Mesendoderm (in vitro differentiated cells): ENCODE results near the gene CCL25.

ENCODE experiments used
- DNase-seq: peaks from one replicate; pipeline ENCODE4 v3.0.0; 2013
- H2AK5ac ChIP-seq: 2 replicates; pipeline ENCODE4 v1.6.1; 2013; ENCODE audit warnings: low read length, inconsistent platforms
- H2BK120ac ChIP-seq: 2 replicates; pipeline ENCODE4 v1.6.1; 2013; ENCODE audit warnings: low read depth, mild to moderate bottlenecking, low read length, moderate library complexity, mixed read lengths
- H2BK15ac ChIP-seq: replicated peaks from 2 replicates; pipeline ENCODE4 v1.6.1; 2013; ENCODE audit warnings: low read depth, mild to moderate bottlenecking, moderate library complexity
- H2BK5ac ChIP-seq: 2 replicates; pipeline ENCODE4 v1.6.1; 2013; ENCODE audit warnings: low read length, inconsistent platforms
- H3K18ac ChIP-seq: 2 replicates; pipeline ENCODE4 v1.6.1; 2013; ENCODE audit warnings: mild to moderate bottlenecking, low read length, mixed read lengths
- H3K23ac ChIP-seq: one replicate; pipeline ENCODE4 v1.6.1; 2013; ENCODE audit warnings: low read length
- H3K27ac ChIP-seq: 2 replicates; pipeline ENCODE4 v1.5.1; 2013; ENCODE audit warnings: low read depth, mild to moderate bottlenecking, inconsistent platforms, low read length, moderate library complexity
- H3K27me3 ChIP-seq: 2 replicates; pipeline ENCODE4 v1.6.1; 2013; ENCODE audit warnings: low read length, control low read depth, mild to moderate bottlenecking, inconsistent platforms; ENCODE audit not compliant: insufficient read depth, poor library complexity
- H3K36me3 ChIP-seq: 2 replicates; pipeline ENCODE4 v1.6.1; 2013; ENCODE audit warnings: low read length, inconsistent platforms; ENCODE audit not compliant: control insufficient read depth, insufficient read depth
- H3K4ac ChIP-seq: one replicate; pipeline ENCODE4 v1.6.1; 2013; ENCODE audit warnings: low read depth, mild to moderate bottlenecking, low read length, moderate library complexity
- H3K4me1 ChIP-seq: 2 replicates; pipeline ENCODE4 v1.6.1; 2013; ENCODE audit warnings: low read depth, low read length, inconsistent platforms; ENCODE audit not compliant: control insufficient read depth
- H3K4me2 ChIP-seq: 2 replicates; pipeline ENCODE4 v1.6.1; 2013; ENCODE audit warnings: low read length
- H3K4me3 ChIP-seq: 2 replicates; pipeline ENCODE4 v1.5.1; 2013; ENCODE audit warnings: mild to moderate bottlenecking, low read length
- H3K56ac ChIP-seq: one replicate; pipeline ENCODE4 v1.6.1; 2013; ENCODE audit warnings: low read length
- H3K79me1 ChIP-seq: 2 replicates; pipeline ENCODE4 v1.6.1; 2013; ENCODE audit warnings: low read length, inconsistent platforms
- H3K79me2 ChIP-seq: 2 replicates; pipeline ENCODE4 v1.6.1; 2013; ENCODE audit warnings: mild to moderate bottlenecking, low read length; ENCODE audit not compliant: control insufficient read depth, insufficient read depth
- H3K9ac ChIP-seq: 2 replicates; pipeline ENCODE4 v1.6.1; 2013; ENCODE audit warnings: low read length, inconsistent platforms
- H4K5ac ChIP-seq: one replicate; pipeline ENCODE4 v1.6.1; 2013; ENCODE audit warnings: low read length
- H4K8ac ChIP-seq: one replicate; pipeline ENCODE4 v1.6.1; 2013; ENCODE audit warnings: low read depth, mild to moderate bottlenecking, control low read depth, low read length, moderate library complexity
- WGBS: extraction: QIAGEN DNeasy Blood & Tissue Kit; methylation state at CpG from one replicate; pipeline ENCODE4 v1.1.7; 2013; ENCODE audit warnings: low lambda C conversion rate, missing lambda C conversion rate; ENCODE audit not compliant: insufficient coverage; ENCODE audit errors: extremely low coverage; 5-methylcytosine and 5-hydroxymethylcytosine counted together

Gene CCL25

DNA sequence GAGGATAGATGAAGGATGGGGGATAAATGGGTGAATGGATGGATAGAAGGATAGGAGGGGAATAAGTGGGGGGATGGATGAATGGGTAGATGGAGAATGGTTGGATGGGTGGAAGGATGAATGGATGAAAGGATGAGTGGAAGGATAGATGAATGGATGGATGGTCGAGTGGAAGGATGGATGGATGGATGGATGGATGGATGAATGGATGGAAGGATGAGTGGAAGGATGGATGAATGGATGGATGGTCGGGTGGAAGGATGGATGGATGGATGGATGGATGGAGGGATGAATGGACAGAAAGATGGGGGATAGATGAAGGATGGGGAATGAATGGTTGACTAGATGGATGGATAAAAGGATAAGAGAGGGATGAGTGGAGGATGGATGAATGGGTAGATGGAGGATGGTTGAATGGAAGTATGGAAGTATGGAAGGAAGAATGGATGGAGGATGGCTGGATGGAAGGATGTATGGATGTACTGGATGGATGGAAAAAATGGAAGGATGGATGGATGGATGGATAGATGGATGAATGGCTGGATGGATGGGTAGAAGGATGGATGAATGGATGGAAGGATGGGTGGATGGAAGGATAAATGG, 54.8 kb downstream of the CCL25 start:
- H3K79me2 ChIP-seq, result no peaks in the 10 kb centered on the region
- H4K8ac ChIP-seq, result no peak overlapping the region
- no peak overlapping the region for H3K18ac ChIP-seq
- WGBS, result 100% methylated on average over 2 of the region's 2 CpGs
- H3K27ac ChIP-seq, result no peak overlapping the region
- H3K79me1 ChIP-seq, result no peaks in the 10 kb centered on the region
- H2AK5ac ChIP-seq, result no peak overlapping the region
- no peak overlapping the region for H3K23ac ChIP-seq
- no peaks in the 10 kb centered on the region for H3K4me1 ChIP-seq
- H3K27me3 ChIP-seq, result no peaks in the 10 kb centered on the region
- no peak overlapping the region for H3K4me3 ChIP-seq
- H2BK15ac ChIP-seq, result no peak overlapping the region
- no peak overlapping the region for H3K4ac ChIP-seq
- H4K5ac ChIP-seq, result no peak overlapping the region
- no peak overlapping the region for H2BK5ac ChIP-seq
- no peak overlapping the region for H3K9ac ChIP-seq
- H3K4me2 ChIP-seq, result no peak overlapping the region
- H3K56ac ChIP-seq, result no peak overlapping the region
- DNase-seq, result no peak
- H2BK120ac ChIP-seq, result no peak overlapping the region
- H3K36me3 ChIP-seq, result peaks cover 16% of the 10 kb centered on the region

DNA sequence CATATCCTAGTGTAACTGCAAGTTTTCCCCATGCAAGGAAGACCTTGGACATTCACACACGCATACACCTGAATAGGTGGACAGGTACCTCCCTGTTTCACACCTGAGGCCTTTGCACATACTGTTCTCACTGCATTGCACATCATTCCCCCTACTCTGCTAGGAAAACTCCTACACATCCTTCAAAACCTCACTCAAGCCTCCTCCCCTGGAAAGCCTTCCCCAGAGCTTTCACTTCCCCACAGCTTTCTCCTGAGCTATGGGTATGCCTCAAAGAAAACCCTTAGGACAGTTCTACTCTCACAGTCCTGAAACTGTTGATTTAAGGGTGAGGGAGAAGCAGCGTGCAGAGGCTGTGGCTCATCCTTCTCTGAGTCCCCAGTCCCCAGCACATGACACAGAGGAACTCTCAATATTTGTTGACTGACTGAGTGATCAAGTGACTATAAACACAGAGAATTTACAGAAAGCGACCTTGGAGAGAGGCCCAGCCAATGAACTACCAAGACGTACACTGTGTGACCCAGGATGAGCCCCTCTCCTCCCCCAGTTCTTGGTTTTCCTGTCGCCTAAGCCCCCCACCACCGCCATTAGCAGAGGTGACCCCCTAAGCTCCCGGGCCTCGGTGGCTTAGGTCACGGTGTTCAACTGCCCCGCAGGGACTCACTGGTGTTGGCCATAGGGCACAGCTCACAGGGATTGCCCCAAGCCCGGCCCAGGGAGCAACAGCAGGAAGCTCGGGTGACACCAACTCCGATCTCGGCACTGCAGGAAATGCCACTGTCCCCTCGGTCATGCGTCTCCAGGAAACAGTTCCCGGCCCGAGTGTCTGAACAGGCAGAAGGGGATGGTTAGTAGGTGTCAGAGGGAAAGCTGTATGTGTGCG, 56.2 kb downstream of the CCL25 start:
- H4K8ac ChIP-seq, result no peak overlapping the region
- no peak overlapping the region for H4K5ac ChIP-seq
- H3K56ac ChIP-seq, result no peak overlapping the region
- H3K4ac ChIP-seq, result no peak overlapping the region
- no peak for DNase-seq
- no peak overlapping the region for H3K27ac ChIP-seq
- H3K4me2 ChIP-seq, result no peak overlapping the region
- H2AK5ac ChIP-seq, result no peak overlapping the region
- H2BK120ac ChIP-seq, result no peak overlapping the region
- no peak overlapping the region for H3K18ac ChIP-seq
- no peaks in the 10 kb centered on the region for H3K4me1 ChIP-seq
- peaks cover 12% of the 10 kb centered on the region for H3K36me3 ChIP-seq
- no peak overlapping the region for H2BK15ac ChIP-seq
- H3K9ac ChIP-seq, result no peak overlapping the region
- no peak overlapping the region for H3K23ac ChIP-seq
- H3K79me2 ChIP-seq, result no peaks in the 10 kb centered on the region
- H2BK5ac ChIP-seq, result no peak overlapping the region
- no peaks in the 10 kb centered on the region for H3K27me3 ChIP-seq
- no peak overlapping the region for H3K4me3 ChIP-seq
- no CpG with 5 or more reads among the region's 19 CpGs for WGBS
- H3K79me1 ChIP-seq, result no peaks in the 10 kb centered on the region

DNA sequence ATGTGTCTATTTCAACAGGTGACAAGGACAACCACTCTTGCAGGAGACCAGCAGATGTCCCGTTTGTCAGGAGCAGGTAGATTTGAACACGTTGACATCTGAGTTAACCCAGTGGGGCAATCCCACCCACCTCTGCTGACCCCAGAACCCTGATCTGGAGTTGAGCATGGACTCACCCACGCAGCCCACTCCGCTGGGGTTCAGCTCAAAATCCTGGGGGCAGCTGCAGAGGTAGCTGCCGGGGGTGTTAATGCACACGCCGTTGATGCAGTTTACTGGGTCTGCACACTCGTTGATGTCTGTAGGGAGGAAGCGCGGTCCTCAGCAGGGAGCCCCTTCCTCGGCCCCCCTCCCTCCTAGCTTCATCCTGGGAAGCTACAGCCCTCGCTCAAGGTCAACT, 56.9 kb downstream of the CCL25 start:
- H3K36me3 ChIP-seq, result peaks cover 12% of the 10 kb centered on the region
- no CpG with 5 or more reads among the region's 12 CpGs for WGBS
- H2AK5ac ChIP-seq, result no peak overlapping the region
- no peak overlapping the region for H3K4ac ChIP-seq
- DNase-seq, result no peak
- H4K5ac ChIP-seq, result no peak overlapping the region
- no peak overlapping the region for H4K8ac ChIP-seq
- no peak overlapping the region for H3K9ac ChIP-seq
- no peak overlapping the region for H3K27ac ChIP-seq
- no peak overlapping the region for H3K4me2 ChIP-seq
- H3K79me2 ChIP-seq, result no peaks in the 10 kb centered on the region
- no peak overlapping the region for H2BK120ac ChIP-seq
- no peak overlapping the region for H3K18ac ChIP-seq
- no peak overlapping the region for H2BK15ac ChIP-seq
- no peaks in the 10 kb centered on the region for H3K79me1 ChIP-seq
- H2BK5ac ChIP-seq, result no peak overlapping the region
- no peak overlapping the region for H3K4me3 ChIP-seq
- H3K23ac ChIP-seq, result no peak overlapping the region
- H3K56ac ChIP-seq, result no peak overlapping the region
- H3K4me1 ChIP-seq, result no peaks in the 10 kb centered on the region
- no peaks in the 10 kb centered on the region for H3K27me3 ChIP-seq

DNA sequence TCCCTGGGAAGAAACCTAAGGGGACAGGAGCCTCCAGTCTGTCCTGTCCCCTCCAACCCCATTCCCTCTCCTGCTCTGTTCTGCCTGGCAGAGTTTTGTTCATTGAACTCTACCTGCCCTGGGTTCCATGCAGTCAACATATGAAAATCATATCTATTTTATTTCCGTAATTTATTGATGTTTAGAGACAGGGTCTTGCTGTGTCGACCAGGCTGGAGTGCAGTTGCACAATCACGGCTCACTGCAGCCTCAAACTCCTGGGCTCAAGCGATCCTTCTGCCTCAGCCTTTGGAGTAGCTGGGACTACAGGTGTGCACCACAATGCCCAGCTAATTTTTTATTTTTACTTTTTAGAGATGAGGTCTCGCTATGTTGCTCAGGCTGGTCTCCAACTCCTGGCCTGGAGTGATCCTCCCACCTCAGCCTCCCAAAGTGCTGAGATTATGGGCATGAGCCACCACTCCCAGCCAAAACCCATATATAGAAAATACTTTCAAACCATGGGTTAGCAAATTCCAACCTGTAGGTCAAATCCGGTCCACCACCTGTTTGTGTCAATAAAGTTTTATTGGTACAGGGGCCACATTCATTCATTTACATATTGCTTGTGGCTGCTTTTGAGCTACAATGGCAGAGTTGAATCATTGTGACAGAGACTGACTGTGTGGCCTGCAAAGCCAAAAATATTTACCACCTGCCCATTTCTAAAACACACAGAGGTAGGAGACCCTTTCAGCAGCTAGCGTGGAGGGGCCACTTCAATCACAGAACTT, 57.5 kb downstream of the CCL25 start:
- H3K56ac ChIP-seq, result no peak overlapping the region
- H3K18ac ChIP-seq, result no peak overlapping the region
- H2AK5ac ChIP-seq, result no peak overlapping the region
- H3K4ac ChIP-seq, result no peak overlapping the region
- no peak overlapping the region for H3K23ac ChIP-seq
- H3K4me3 ChIP-seq, result no peak overlapping the region
- H4K8ac ChIP-seq, result no peak overlapping the region
- no CpG with 5 or more reads among the region's 7 CpGs for WGBS
- H3K36me3 ChIP-seq, result peaks cover 12% of the 10 kb centered on the region
- no peak overlapping the region for H2BK120ac ChIP-seq
- no peaks in the 10 kb centered on the region for H3K27me3 ChIP-seq
- H2BK5ac ChIP-seq, result no peak overlapping the region
- H3K79me1 ChIP-seq, result no peaks in the 10 kb centered on the region
- no peak overlapping the region for H2BK15ac ChIP-seq
- no peak for DNase-seq
- no peak overlapping the region for H3K4me2 ChIP-seq
- no peak overlapping the region for H4K5ac ChIP-seq
- H3K4me1 ChIP-seq, result no peaks in the 10 kb centered on the region
- H3K9ac ChIP-seq, result no peak overlapping the region
- no peaks in the 10 kb centered on the region for H3K79me2 ChIP-seq
- no peak overlapping the region for H3K27ac ChIP-seq

DNA sequence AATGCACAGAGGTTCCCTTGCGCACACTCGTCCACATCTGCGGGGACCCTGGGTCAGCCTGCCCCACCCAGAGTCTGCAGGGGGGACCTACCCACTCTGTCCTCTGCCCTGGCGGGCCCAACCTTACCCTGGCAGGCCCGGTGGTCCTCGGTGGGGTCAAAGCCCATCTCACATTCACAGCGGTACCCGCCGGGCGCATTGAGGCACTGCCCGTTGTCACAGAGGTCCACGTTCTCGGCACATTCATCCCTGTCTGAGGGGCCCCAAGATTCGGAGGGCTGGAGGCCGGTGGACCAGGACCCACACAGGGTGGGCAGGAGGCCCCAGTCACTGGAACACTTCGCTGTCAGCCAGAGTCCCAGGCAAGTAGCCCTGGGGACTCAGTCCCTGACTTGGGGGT, 58.4 kb downstream of the CCL25 start:
- H3K27me3 ChIP-seq, result no peaks in the 10 kb centered on the region
- H3K27ac ChIP-seq, result no peak overlapping the region
- no peaks in the 10 kb centered on the region for H3K4me1 ChIP-seq
- H3K4me2 ChIP-seq, result no peak overlapping the region
- no peak overlapping the region for H3K56ac ChIP-seq
- peaks cover 16% of the 10 kb centered on the region for H3K36me3 ChIP-seq
- H3K79me1 ChIP-seq, result no peaks in the 10 kb centered on the region
- no peak overlapping the region for H3K4me3 ChIP-seq
- no peak overlapping the region for H2BK5ac ChIP-seq
- no peak overlapping the region for H2BK15ac ChIP-seq
- DNase-seq, result no peak
- WGBS, result no CpG with 5 or more reads among the region's 16 CpGs
- no peak overlapping the region for H2AK5ac ChIP-seq
- H4K8ac ChIP-seq, result no peak overlapping the region
- no peak overlapping the region for H3K4ac ChIP-seq
- no peak overlapping the region for H4K5ac ChIP-seq
- no peak overlapping the region for H3K9ac ChIP-seq
- no peak overlapping the region for H2BK120ac ChIP-seq
- no peak overlapping the region for H3K18ac ChIP-seq
- no peaks in the 10 kb centered on the region for H3K79me2 ChIP-seq
- no peak overlapping the region for H3K23ac ChIP-seq
